GM12878 (cell line): Measurements from ENCODE around the gene GNAL.

Experiments used
- ATF3 ChIP-seq: IDR thresholded peaks from 2 replicates; pipeline ENCODE4 v1.6.1; 2011; ENCODE audit warnings: low read depth, mild to moderate bottlenecking, low read length, moderate library complexity, borderline replicate concordance; ENCODE audit errors: extremely low read depth
- CTCF ChIP-seq, 3 experiments: IDR thresholded peaks in 2 of 3; conservative IDR thresholded peaks in 1 of 3; 2 replicates each; pipeline ENCODE4 v1.5.1; 2011; ENCODE audit warnings: low read depth in 3 of 3, low read length in 3 of 3, mild to moderate bottlenecking in 3 of 3, control low read depth in 2 of 3, moderate library complexity in 2 of 3, inconsistent platforms in 1 of 3, mixed read lengths in 1 of 3; ENCODE audit not compliant: control insufficient read depth in 2 of 3, insufficient read depth in 1 of 3; ENCODE audit errors: extremely low read depth in 1 of 3
- HCFC1 ChIP-seq: fragments of 150-350 bp; IDR thresholded peaks from 2 replicates; pipeline ENCODE4 v1.6.1; 2014; ENCODE audit warnings: low read length
- KDM1A ChIP-seq: fragments of 200-600 bp; sonication (generic); IDR thresholded peaks from 2 replicates; pipeline ENCODE4 v1.6.1; 2016; ENCODE audit warnings: borderline replicate concordance
- NR2C1 ChIP-seq: fragments of 450-650 bp; IDR thresholded peaks from 2 replicates; pipeline ENCODE4 v1.6.1; 2017; ENCODE audit warnings: antibody characterized with exemption, mild to moderate bottlenecking, moderate library complexity
- POLR2AphosphoS5 ChIP-seq: IDR thresholded peaks from 2 replicates; pipeline ENCODE4 v1.6.1; 2011; ENCODE audit warnings: mild to moderate bottlenecking, low read length, inconsistent platforms
- RAD21 ChIP-seq: IDR thresholded peaks from 2 replicates; pipeline ENCODE4 v1.6.1; 2011; ENCODE audit warnings: mild to moderate bottlenecking, low read depth, low read length, moderate library complexity; ENCODE audit not compliant: insufficient read depth
- SMAD1 ChIP-seq: fragments of 450-650 bp; IDR thresholded peaks from 2 replicates; pipeline ENCODE4 v1.6.1; 2018; ENCODE audit warnings: mild to moderate bottlenecking, low read depth; ENCODE audit not compliant: partially characterized antibody
- SUZ12 ChIP-seq: fragments of 200-600 bp; sonication (generic); IDR thresholded peaks from one replicate; pipeline ENCODE4 v1.6.1; 2018; ENCODE audit warnings: antibody characterized with exemption, mild to moderate bottlenecking; ENCODE audit not compliant: unreplicated experiment
- TCF7 ChIP-seq: IDR thresholded peaks from 2 replicates; pipeline ENCODE4 v1.6.1; 2014; ENCODE audit warnings: antibody characterized with exemption, borderline replicate concordance
- ZNF384 ChIP-seq: IDR thresholded peaks from 2 replicates; pipeline ENCODE4 v1.6.1; 2012; ENCODE audit warnings: low read depth, mild to moderate bottlenecking, low read length, improper control_type of control experiment, borderline replicate concordance
- ZZZ3 ChIP-seq: IDR thresholded peaks from 2 replicates; pipeline ENCODE4 v1.6.1; 2011; ENCODE audit warnings: low read depth; ENCODE audit not compliant: control insufficient read depth, insufficient read length

- TF ChIP-seq SMAD1: no peak
- no peak for TF ChIP-seq HCFC1
- no peak for TF ChIP-seq SUZ12
- TF ChIP-seq CTCF (IDR thresholded peaks at IDR 0.05 in 2 of 3, conservative IDR thresholded peaks at IDR 0.05 in 1 of 3; ENCODE audit: control insufficient read depth in 2 of 3, extremely low read depth in 1 of 3, insufficient read depth in 1 of 3, low read depth in 3 of 3, low read length in 3 of 3): no peak
- TF ChIP-seq KDM1A: no peak
- no peak for TF ChIP-seq NR2C1
- no peak for TF ChIP-seq ZNF384
- TF ChIP-seq ATF3: no peak
- TF ChIP-seq ZZZ3: no peak
- TF ChIP-seq RAD21: no peak
- no peak for TF ChIP-seq POLR2AphosphoS5
- TF ChIP-seq TCF7: no peak
Observed at GRCh38 chr18:11799066-11799465, 110.0 kb downstream of the GNAL start.
